HepG2 (cell line): Measurements from ENCODE around the gene C1GALT1. TPM values are rescaled to one million over a fixed set of nuclear protein-coding genes. Genes with fewer than 3 reads are reported as not detected.
A peak's percentile ranks its signal among the peaks of the same experiment; 100 is the strongest.

Experiments used
- CBFB ChIP-seq: sonication (generic); formaldehyde crosslinking; IDR thresholded peaks from 2 replicates; pipeline ENCODE4 v1.4.0; 2020; ENCODE audit warnings: missing genetic modification reagents
- CHD2 ChIP-seq: IDR thresholded peaks from 2 replicates; pipeline ENCODE4 v1.6.1; 2011; ENCODE audit warnings: low read depth, low read length, improper control_type of control experiment
- MTF2 ChIP-seq: sonication (generic); formaldehyde crosslinking; IDR thresholded peaks from 2 replicates; pipeline ENCODE4 v1.5.0; 2020; ENCODE audit warnings: missing genetic modification reagents, borderline replicate concordance
- MXI1 ChIP-seq: IDR thresholded peaks from 3 replicates; pipeline ENCODE4 v1.6.1; 2012; ENCODE audit warnings: low read depth, low read length, inconsistent platforms, borderline replicate concordance
- SPEN ChIP-seq: sonication (generic); formaldehyde crosslinking; IDR thresholded peaks from 2 replicates; pipeline ENCODE4 v1.5.1; 2020; ENCODE audit warnings: low read depth, mild to moderate bottlenecking, missing genetic modification reagents
- SRSF1 ChIP-seq: fragments of 200-400 bp; formaldehyde crosslinking; optimal IDR thresholded peaks from 2 replicates; pipeline ENCODE3; 2017; ENCODE audit warnings: mild to moderate bottlenecking, low read depth, low read length, moderate library complexity
- ZNF20 ChIP-seq: sonication (generic); formaldehyde crosslinking; IDR thresholded peaks from 2 replicates; pipeline ENCODE4 v1.4.0; 2020; ENCODE audit warnings: mild to moderate bottlenecking, moderate library complexity, missing genetic modification reagents
- ZNF232 ChIP-seq: sonication (generic); formaldehyde crosslinking; IDR thresholded peaks from 2 replicates; pipeline ENCODE4 v1.4.0; 2020; ENCODE audit warnings: missing genetic modification reagents, borderline replicate concordance
- polyA plus RNA-seq, 8 experiments: library from polyadenylated mRNA; depleted of rRNA in 3 of 8; stranded (reverse) in 7 of 8; unstranded in 1 of 8; fragments of >200 nt; fragmentation: Illumina TruSeq in 4 of 8; extraction: Trizol in 4 of 8; gene quantifications; 2 replicates each; pipeline versions ENCODE4 v1.2.1 to v1.2.3, GENCODE V29; 2011 to 2016; ENCODE audit warnings: low read depth in 4 of 8, missing spikeins in 1 of 8, mixed read lengths in 1 of 8; ENCODE audit not compliant: insufficient read depth in 1 of 8
- total RNA-seq, 5 experiments: library from RNA; depleted of rRNA; stranded (reverse); fragments of >200 nt; fragmentation: Illumina TruSeq; extraction: Trizol; gene quantifications; 2 replicates each; pipeline ENCODE4 v1.2.3, GENCODE V29; 2016; ENCODE audit warnings: low read depth in 1 of 5
- TF ChIP-seq, protein P1 (sequence below): sonication (generic); formaldehyde crosslinking; IDR thresholded peaks from 2 replicates; pipeline ENCODE4 v1.4.0; 2020; ENCODE audit warnings: low read depth, missing genetic modification reagents
- TF ChIP-seq, protein P2 (sequence below): sonication (generic); formaldehyde crosslinking; IDR thresholded peaks from 2 replicates; pipeline ENCODE4 v1.8.1; 2023; ENCODE audit warnings: mild to moderate bottlenecking, moderate library complexity, missing genetic modification reagents
- TF ChIP-seq, protein P3 (sequence below): sonication (generic); formaldehyde crosslinking; IDR thresholded peaks from 2 replicates; pipeline ENCODE4 v1.8.0; 2022; ENCODE audit warnings: missing genetic modification reagents, low read depth, mild to moderate bottlenecking, borderline replicate concordance
- TF ChIP-seq, protein P4 (sequence below): sonication (generic); formaldehyde crosslinking; IDR thresholded peaks from 2 replicates; pipeline ENCODE4 v1.5.0; 2020; ENCODE audit warnings: mild to moderate bottlenecking, missing genetic modification reagents
- TF ChIP-seq, protein P5 (sequence below): sonication (generic); formaldehyde crosslinking; IDR thresholded peaks from 2 replicates; pipeline ENCODE4 v1.4.0; 2020; ENCODE audit warnings: missing genetic modification reagents, mild to moderate bottlenecking, borderline replicate concordance
- TF ChIP-seq, protein P6 (sequence below): sonication (generic); IDR thresholded peaks from 2 replicates; pipeline ENCODE4 v1.6.1; 2016; ENCODE audit warnings: low read depth, borderline replicate concordance

C1GALT1 gene
- total and polyA plus RNA-seq, 2 of the 13 experiments (the other 11 are each of a cell fraction or from before 2014, with no cell fraction given), result 57.1 to 65.9 TPM

DNA sequence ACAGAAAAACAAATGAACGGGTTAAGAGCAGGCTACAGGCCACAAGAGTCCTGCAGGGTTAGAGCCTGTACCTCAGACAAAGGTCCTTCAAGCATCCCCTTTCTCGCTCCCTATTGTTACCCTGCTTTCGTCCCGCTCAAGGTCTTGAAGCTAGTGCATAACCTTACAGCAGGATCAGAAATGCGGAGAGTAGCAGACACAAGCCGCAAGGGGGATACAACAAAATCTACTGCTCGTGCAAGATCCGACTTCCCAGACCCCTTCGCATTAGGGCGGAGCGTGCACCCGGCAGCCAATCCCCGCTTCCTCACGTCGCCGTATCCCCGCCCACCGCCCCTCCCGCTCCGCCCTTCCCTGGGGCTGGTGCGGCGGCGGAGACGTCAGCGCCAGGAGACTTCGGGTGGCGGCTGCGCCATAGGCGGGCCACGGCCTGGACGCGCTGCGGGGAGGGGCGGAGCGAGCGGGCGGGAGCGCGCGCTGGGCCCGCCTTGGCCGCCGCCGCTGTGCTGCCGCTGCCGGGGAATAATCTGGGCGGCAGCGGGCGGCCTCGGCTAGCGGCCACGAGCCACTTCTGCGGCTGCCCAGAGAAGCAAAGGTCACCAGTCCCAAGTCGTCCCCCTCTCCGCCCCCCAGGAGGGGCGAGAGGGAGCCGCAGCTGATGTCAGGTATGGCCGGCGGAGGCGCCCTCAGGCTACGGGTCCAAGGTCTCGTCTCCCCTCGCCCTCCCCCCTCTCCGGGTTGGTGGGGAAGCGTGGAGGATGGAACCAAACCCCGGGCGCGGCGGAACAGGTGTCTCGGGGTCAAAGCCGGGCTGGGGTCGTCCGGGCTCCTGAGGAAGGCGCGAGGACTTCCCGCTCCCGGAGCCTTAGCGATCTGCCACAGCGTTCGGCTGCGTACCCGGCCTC lies at the start of gene C1GALT1 (continued):
- TF ChIP-seq CBFB (CRISPR knock-in tag), result peak; percentile 89
- TF ChIP-seq, protein P1, sequence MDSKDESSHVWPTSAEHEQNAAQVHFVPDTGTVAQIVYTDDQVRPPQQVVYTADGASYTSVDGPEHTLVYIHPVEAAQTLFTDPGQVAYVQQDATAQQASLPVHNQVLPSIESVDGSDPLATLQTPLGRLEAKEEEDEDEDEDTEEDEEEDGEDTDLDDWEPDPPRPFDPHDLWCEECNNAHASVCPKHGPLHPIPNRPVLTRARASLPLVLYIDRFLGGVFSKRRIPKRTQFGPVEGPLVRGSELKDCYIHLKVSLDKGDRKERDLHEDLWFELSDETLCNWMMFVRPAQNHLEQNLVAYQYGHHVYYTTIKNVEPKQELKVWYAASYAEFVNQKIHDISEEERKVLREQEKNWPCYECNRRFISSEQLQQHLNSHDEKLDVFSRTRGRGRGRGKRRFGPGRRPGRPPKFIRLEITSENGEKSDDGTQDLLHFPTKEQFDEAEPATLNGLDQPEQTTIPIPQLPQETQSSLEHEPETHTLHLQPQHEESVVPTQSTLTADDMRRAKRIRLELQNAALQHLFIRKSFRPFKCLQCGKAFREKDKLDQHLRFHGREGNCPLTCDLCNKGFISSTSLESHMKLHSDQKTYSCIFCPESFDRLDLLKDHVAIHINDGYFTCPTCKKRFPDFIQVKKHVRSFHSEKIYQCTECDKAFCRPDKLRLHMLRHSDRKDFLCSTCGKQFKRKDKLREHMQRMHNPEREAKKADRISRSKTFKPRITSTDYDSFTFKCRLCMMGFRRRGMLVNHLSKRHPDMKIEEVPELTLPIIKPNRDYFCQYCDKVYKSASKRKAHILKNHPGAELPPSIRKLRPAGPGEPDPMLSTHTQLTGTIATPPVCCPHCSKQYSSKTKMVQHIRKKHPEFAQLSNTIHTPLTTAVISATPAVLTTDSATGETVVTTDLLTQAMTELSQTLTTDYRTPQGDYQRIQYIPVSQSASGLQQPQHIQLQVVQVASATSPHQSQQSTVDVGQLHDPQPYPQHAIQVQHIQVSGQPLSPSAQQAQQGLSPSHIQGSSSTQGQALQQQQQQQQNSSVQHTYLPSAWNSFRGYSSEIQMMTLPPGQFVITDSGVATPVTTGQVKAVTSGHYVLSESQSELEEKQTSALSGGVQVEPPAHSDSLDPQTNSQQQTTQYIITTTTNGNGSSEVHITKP (CRISPR knock-in tag), result peak; percentile 89
- TF ChIP-seq, protein P2, sequence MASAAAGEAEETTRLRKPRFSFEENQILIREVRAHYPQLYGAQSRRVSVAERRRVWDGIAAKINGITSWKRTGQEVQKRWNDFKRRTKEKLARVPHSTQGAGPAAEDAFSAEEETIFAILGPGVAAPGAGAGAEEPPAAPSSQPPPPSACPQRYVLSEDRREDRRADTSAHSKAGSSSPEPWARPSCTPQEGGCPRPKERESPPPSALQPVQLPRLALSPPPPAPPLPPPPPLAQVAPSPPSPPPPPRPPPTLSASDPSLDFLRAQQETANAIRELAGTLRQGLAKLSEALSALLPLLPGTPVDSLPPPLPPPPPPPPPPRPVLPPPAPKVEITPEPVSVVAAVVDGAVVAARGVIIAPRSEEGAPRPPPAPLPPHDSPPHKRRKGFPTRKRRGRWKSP, result 0 out of 2 replicates have a peak, but pooled peaks have one; percentile 33
- TF ChIP-seq MTF2 (CRISPR knock-in tag), result no peak; the same call in 1 of the 2 replicates
- TF ChIP-seq, protein P3, sequence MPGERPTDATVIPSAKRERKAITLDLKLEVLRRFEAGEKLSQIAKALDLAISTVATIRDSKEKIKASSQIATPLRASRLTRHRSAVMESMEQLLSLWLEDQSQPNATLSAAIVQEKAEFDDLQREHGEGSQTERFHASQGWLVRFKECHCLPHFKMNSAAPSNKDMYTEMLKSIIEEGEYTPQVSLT (CRISPR knock-in tag), result no peak
- TF ChIP-seq, protein P4, sequence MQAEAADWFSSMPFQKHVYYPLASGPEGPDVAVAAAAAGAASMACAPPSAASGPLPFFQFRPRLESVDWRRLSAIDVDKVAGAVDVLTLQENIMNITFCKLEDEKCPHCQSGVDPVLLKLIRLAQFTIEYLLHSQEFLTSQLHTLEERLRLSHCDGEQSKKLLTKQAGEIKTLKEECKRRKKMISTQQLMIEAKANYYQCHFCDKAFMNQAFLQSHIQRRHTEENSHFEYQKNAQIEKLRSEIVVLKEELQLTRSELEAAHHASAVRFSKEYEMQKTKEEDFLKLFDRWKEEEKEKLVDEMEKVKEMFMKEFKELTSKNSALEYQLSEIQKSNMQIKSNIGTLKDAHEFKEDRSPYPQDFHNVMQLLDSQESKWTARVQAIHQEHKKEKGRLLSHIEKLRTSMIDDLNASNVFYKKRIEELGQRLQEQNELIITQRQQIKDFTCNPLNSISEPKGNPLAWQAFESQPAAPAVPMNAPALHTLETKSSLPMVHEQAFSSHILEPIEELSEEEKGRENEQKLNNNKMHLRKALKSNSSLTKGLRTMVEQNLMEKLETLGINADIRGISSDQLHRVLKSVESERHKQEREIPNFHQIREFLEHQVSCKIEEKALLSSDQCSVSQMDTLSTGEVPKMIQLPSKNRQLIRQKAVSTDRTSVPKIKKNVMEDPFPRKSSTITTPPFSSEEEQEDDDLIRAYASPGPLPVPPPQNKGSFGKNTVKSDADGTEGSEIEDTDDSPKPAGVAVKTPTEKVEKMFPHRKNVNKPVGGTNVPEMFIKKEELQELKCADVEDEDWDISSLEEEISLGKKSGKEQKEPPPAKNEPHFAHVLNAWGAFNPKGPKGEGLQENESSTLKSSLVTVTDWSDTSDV (CRISPR knock-in tag), result 0 out of 2 replicates have a peak, but pooled peaks have one; percentile 63
- peak; percentile 78 for TF ChIP-seq SRSF1
- peak; percentile 91; the same call in 1 of the 2 replicates for TF ChIP-seq ZNF232 (CRISPR knock-in tag)
- peak; percentile 11; the same call in 1 of the 2 replicates for TF ChIP-seq CHD2
- TF ChIP-seq, protein P5, sequence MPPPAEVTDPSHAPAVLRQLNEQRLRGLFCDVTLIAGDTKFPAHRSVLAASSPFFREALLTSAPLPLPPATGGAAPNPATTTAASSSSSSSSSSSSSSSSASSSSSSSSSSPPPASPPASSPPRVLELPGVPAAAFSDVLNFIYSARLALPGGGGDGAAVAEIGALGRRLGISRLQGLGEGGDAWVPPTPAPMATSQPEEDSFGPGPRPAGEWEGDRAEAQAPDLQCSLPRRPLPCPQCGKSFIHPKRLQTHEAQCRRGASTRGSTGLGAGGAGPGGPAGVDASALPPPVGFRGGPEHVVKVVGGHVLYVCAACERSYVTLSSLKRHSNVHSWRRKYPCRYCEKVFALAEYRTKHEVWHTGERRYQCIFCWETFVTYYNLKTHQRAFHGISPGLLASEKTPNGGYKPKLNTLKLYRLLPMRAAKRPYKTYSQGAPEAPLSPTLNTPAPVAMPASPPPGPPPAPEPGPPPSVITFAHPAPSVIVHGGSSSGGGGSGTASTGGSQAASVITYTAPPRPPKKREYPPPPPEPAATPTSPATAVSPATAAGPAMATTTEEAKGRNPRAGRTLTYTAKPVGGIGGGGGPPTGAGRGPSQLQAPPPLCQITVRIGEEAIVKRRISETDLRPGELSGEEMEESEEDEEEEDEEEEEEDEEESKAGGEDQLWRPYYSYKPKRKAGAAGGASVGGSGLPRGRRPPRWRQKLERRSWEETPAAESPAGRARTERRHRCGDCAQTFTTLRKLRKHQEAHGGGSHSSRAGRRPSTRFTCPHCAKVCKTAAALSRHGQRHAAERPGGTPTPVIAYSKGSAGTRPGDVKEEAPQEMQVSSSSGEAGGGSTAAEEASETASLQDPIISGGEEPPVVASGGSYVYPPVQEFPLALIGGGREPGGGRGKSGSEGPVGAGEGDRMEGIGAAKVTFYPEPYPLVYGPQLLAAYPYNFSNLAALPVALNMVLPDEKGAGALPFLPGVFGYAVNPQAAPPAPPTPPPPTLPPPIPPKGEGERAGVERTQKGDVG (CRISPR knock-in tag), result 0 out of 2 replicates have a peak, but pooled peaks have one; percentile 29
- TF ChIP-seq, protein P6, sequence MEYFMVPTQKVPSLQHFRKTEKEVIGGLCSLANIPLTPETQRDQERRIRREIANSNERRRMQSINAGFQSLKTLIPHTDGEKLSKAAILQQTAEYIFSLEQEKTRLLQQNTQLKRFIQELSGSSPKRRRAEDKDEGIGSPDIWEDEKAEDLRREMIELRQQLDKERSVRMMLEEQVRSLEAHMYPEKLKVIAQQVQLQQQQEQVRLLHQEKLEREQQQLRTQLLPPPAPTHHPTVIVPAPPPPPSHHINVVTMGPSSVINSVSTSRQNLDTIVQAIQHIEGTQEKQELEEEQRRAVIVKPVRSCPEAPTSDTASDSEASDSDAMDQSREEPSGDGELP, result peak; percentile 92
- TF ChIP-seq SPEN (CRISPR knock-in tag), result peak; percentile 65; the same call in 1 of the 2 replicates
- TF ChIP-seq MXI1, result peak; percentile 40; the same call in 1 of the 3 replicates
- TF ChIP-seq ZNF20 (CRISPR knock-in tag), result no peak
